Osteocyte (in vitro differentiated cells): ENCODE results near the gene BLM. TPM values are rescaled to one million over a fixed set of nuclear protein-coding genes. Genes with fewer than 3 reads are reported as not detected.

Experiments used
- DNase-seq: peaks from one replicate; pipeline ENCODE4 v3.0.0; 2021; ENCODE audit warnings: mixed read lengths; ENCODE audit not compliant: unreplicated experiment; ENCODE audit errors: extremely low spot score
- H3K27ac Mint-ChIP-seq: one replicate; pipeline ENCODE4 v1.8.0; 2021; ENCODE audit warnings: mild to moderate bottlenecking, mixed read lengths; ENCODE audit not compliant: unreplicated experiment
- H3K27me3 Mint-ChIP-seq: one replicate; pipeline ENCODE4 v1.8.0; 2021; ENCODE audit warnings: mixed read lengths; ENCODE audit not compliant: unreplicated experiment
- H3K36me3 Mint-ChIP-seq: one replicate; pipeline ENCODE4 v1.8.0; 2021; ENCODE audit warnings: mixed read lengths; ENCODE audit not compliant: unreplicated experiment
- H3K4me1 Mint-ChIP-seq: one replicate; pipeline ENCODE4 v1.8.0; 2021; ENCODE audit warnings: mixed read lengths; ENCODE audit not compliant: unreplicated experiment
- H3K4me3 Mint-ChIP-seq: one replicate; pipeline ENCODE4 v1.8.0; 2021; ENCODE audit warnings: mild to moderate bottlenecking, moderate library complexity, mixed read lengths; ENCODE audit not compliant: unreplicated experiment
- H3K9me3 Mint-ChIP-seq: one replicate; pipeline ENCODE4 v1.8.0; 2021; ENCODE audit warnings: mixed read lengths; ENCODE audit not compliant: unreplicated experiment
- total RNA-seq: library from RNA; stranded (reverse); gene quantifications from 2 replicates; pipeline ENCODE4 v1.2.1, GENCODE V29; 2021
- TF ChIP-seq, protein P1 (sequence below): fragments of 200-600 bp; sonication (generic); IDR thresholded peaks from 2 replicates; pipeline ENCODE4 v1.5.0; 2021; ENCODE audit warnings: antibody characterized with exemption, mild to moderate bottlenecking, moderate library complexity

BLM gene
- total RNA-seq, 1 donor from 2014 or later, result 2.7 TPM

DNA sequence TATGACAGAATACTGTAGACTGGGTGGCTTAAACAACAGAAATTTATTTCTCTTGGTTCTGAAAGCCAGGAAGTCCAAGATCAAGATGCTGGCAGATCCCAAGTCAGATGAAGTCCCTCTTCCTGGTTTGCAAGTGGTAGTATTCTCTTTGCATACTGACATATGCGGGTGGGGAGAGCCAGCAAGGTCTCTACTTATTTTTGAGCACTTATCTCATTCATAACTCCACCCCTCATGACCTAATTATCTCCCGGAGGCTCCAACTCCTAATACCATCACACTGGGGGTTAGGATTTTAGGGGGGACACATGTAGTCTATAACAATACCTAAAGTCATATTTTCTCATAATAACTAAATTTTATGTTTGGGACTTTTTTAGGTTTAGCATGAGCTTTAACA, 65.3 kb downstream of the BLM start:
- Mint-ChIP-seq H3K36me3 (no peaks in the 10 kb centered on the region), H3K9me3 (no peaks in the 10 kb centered on the region), H3K4me3 (no peak overlapping the region), H3K4me1 (peaks cover 4% of the 10 kb centered on the region), H3K27me3 (no peaks in the 10 kb centered on the region), H3K27ac (no peak overlapping the region)
- TF ChIP-seq, protein P1, sequence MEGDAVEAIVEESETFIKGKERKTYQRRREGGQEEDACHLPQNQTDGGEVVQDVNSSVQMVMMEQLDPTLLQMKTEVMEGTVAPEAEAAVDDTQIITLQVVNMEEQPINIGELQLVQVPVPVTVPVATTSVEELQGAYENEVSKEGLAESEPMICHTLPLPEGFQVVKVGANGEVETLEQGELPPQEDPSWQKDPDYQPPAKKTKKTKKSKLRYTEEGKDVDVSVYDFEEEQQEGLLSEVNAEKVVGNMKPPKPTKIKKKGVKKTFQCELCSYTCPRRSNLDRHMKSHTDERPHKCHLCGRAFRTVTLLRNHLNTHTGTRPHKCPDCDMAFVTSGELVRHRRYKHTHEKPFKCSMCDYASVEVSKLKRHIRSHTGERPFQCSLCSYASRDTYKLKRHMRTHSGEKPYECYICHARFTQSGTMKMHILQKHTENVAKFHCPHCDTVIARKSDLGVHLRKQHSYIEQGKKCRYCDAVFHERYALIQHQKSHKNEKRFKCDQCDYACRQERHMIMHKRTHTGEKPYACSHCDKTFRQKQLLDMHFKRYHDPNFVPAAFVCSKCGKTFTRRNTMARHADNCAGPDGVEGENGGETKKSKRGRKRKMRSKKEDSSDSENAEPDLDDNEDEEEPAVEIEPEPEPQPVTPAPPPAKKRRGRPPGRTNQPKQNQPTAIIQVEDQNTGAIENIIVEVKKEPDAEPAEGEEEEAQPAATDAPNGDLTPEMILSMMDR, result no peak
- DNase-seq, result no peak

DNA sequence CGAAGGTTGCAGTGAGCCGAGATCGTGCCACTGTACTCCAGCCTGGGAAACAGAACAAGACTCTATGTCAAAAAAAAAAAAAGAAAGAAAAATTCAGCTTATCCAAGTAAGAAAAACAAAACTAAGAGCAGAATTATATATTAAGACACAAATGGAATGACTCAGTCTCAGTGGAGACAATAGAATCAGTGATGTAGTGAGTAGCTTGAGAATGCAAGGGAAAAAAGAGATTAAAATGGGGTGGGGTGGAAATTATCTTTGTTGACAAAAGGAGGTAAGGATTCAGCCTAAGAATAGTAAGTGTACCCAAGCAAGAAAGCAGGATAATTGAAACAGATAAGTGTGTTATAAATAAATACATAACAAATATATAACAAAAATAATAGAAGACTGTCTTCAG, 70.7 kb downstream of the BLM start:
- Mint-ChIP-seq H3K9me3 (no peaks in the 10 kb centered on the region), H3K27me3 (no peaks in the 10 kb centered on the region), H3K27ac (peak overlapping the region; percentile 11), H3K4me1 (peaks cover 8% of the 10 kb centered on the region), H3K36me3 (no peaks in the 10 kb centered on the region), H3K4me3 (no peak overlapping the region)
- no peak for DNase-seq
- TF ChIP-seq, protein P1, result no peak

DNA sequence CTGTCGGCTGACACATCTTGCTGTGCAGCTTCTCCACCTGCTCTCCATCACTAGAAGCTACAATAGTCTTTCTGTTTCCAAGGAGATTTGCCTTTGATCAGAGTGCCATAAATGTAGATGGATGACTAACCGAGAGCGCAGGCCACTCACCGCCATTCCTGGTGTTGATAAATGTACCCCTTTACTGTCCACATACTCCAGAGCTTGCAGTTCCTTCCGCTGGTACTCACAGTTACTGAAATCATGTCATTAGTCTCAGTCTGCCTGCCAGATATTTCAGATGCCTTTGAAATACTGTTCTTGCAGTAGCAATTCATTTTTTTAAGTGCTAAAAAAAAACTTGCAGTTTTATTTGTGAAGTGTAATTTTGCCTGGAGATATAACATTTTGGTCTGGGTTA, 72.3 kb downstream of the BLM start:
- Mint-ChIP-seq H3K36me3 (no peaks in the 10 kb centered on the region), H3K4me3 (no peak overlapping the region), H3K27ac (no peak overlapping the region), H3K4me1 (peaks cover 7% of the 10 kb centered on the region), H3K27me3 (no peaks in the 10 kb centered on the region), H3K9me3 (no peaks in the 10 kb centered on the region)
- no peak for DNase-seq
- TF ChIP-seq, protein P1, result no peak

DNA sequence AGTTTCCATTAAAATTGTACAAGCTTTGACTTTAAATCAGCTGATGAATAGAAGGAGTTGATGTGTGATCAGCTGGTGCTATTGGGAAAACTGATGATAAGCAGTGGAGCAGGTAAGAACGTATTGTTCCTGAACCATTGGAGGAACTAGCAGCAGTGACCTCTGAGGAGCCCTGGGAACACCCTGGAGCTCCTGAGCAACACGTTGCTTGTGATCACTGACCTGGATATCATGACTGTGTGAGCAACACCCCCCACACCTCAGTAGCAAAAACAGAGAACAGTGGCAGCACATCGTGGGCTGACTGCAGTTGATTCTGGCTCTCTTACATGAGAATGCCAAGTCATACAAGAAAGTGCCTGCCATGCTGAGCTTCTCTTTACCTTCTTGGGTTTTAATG, 72.9 kb downstream of the BLM start:
- peaks cover 3% of the 10 kb centered on the region for H3K4me1 Mint-ChIP-seq
- H3K27me3 Mint-ChIP-seq, result no peaks in the 10 kb centered on the region
- TF ChIP-seq, protein P1, result no peak
- DNase-seq, result no peak
- H3K9me3 Mint-ChIP-seq, result no peaks in the 10 kb centered on the region
- H3K4me3 Mint-ChIP-seq, result no peak overlapping the region
- no peak overlapping the region for H3K27ac Mint-ChIP-seq
- H3K36me3 Mint-ChIP-seq, result no peaks in the 10 kb centered on the region

DNA sequence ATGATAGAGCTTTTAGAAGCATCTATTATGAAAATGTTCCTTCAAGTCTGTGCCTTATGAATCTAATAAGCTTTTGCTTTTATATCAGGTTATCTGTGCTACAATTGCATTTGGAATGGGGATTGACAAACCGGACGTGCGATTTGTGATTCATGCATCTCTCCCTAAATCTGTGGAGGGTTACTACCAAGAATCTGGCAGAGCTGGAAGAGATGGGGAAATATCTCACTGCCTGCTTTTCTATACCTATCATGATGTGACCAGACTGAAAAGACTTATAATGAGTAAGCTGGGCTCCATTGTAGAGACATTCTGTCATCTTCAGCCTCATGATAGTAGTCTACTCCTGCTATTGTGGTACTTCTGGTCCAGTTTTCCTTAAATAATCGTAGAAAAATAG, 73.4 kb downstream of the BLM start:
- TF ChIP-seq, protein P1, result no peak
- peaks cover 3% of the 10 kb centered on the region for H3K4me1 Mint-ChIP-seq
- no peaks in the 10 kb centered on the region for H3K9me3 Mint-ChIP-seq
- H3K27me3 Mint-ChIP-seq, result no peaks in the 10 kb centered on the region
- H3K4me3 Mint-ChIP-seq, result no peak overlapping the region
- no peak for DNase-seq
- H3K27ac Mint-ChIP-seq, result no peak overlapping the region
- H3K36me3 Mint-ChIP-seq, result no peaks in the 10 kb centered on the region
